HCT116 (cell line): ENCODE results near the gene POGLUT2. TPM values are rescaled to one million over a fixed set of nuclear protein-coding genes. Genes with fewer than 3 reads are reported as not detected.

Experiments used
- ATAC-seq: fragments of 200-7000 bp; cut with Tn5 transposase; 2 replicates; pipeline ENCODE4 v1.9.1; 2020; ENCODE audit warnings: mild to moderate bottlenecking, moderate library complexity
- BruUV-seq: library from RNA; stranded (reverse); fragments of 400-500 nt; replicated peaks from 2 replicates; lab custom pipeline; 2021; lab: Mats Ljungman, UMichigan
- CTCF ChIA-PET: fragments of 300-600 bp; sonication (Branson Sonifier 250); formaldehyde crosslinking; loops from one replicate; lab custom pipeline; 2021; ENCODE audit warnings: antibody characterized with exemption; lab: Charles Lee
- POLR2A ChIA-PET: fragments of 300-600, 350-600 bp; sonication (Branson Sonifier 250); formaldehyde crosslinking; loops from one replicate; lab custom pipeline; 2021; ENCODE audit warnings: antibody characterized with exemption; lab: Charles Lee
- RAD21 ChIA-PET, 2 experiments: fragments of 300-600 bp; sonication (Branson Sonifier 250); formaldehyde crosslinking; loops; one replicate each; lab custom pipeline; 2023; ENCODE audit warnings: low total read pairs in 2 of 2; ENCODE audit not compliant: uncharacterized antibody in 2 of 2, unreplicated experiment in 2 of 2, low non-redundant PET in 1 of 2; lab: Charles Lee
- DNase-seq: peaks from one replicate; pipeline ENCODE4 v3.0.0-alpha.2; 2010; ENCODE audit warnings: low read depth, low spot score
- H2AFZ ChIP-seq: fragments of 200-600 bp; shearing (Covaris generic), sonication (generic); 2 replicates; pipeline ENCODE4 v1.6.1; 2017; ENCODE audit warnings: low read depth, mixed run types, mixed read lengths, antibody characterized with exemption, low read length; ENCODE audit not compliant: poor library complexity, severe bottlenecking
- H3K27ac ChIP-seq: 2 replicates; pipeline ENCODE4 v1.5.1; 2012; ENCODE audit warnings: low read depth, low read length
- H3K27me3 ChIP-seq: fragments of 200-600 bp; sonication (generic); 2 replicates; pipeline ENCODE4 v1.6.1; 2016; ENCODE audit warnings: mixed run types, low read length, mixed read lengths; ENCODE audit not compliant: insufficient read depth
- H3K36me3 ChIP-seq, 2 experiments: fragments of 200-500 bp in 1 of 2; fragments of 200-600 bp in 1 of 2; sonication (Bioruptor generic) in 1 of 2; sonication (generic) in 1 of 2; 2 replicates each; pipeline versions ENCODE4 v1.5.1 to v1.6.1; 2014 to 2016; ENCODE audit warnings: low read length in 2 of 2, inconsistent platforms in 1 of 2, mixed read lengths in 1 of 2, mixed run types in 1 of 2; ENCODE audit not compliant: insufficient read depth in 2 of 2, control insufficient read depth in 1 of 2
- H3K4me1 ChIP-seq, 2 experiments: fragments of 200-600 bp in 1 of 2; sonication (generic) in 1 of 2; 2 replicates each; pipeline versions ENCODE4 v1.5.1 to v1.6.1; 2012 to 2017; ENCODE audit warnings: low read length in 2 of 2, inconsistent platforms in 1 of 2, mild to moderate bottlenecking in 1 of 2, mixed read lengths in 1 of 2, mixed run types in 1 of 2, moderate library complexity in 1 of 2; ENCODE audit not compliant: insufficient read depth in 2 of 2, control insufficient read depth in 1 of 2
- H3K4me2 ChIP-seq: fragments of 200-600 bp; sonication (generic); 2 replicates; pipeline ENCODE4 v1.6.1; 2017; ENCODE audit warnings: mixed run types, low read length, mixed read lengths
- H3K4me3 ChIP-seq, 2 experiments: fragments of 200-600 bp in 1 of 2; sonication (generic) in 1 of 2; replicated peaks in 1 of 2; 2 replicates each; pipeline ENCODE4 v1.5.1; 2011 to 2016; ENCODE audit warnings: low read length in 2 of 2, control low read depth in 1 of 2, low read depth in 1 of 2, mild to moderate bottlenecking in 1 of 2, mixed read lengths in 1 of 2, mixed run types in 1 of 2
- H3K79me2 ChIP-seq: fragments of 200-600 bp; sonication (generic); 2 replicates; pipeline ENCODE4 v1.6.1; 2017; ENCODE audit warnings: mild to moderate bottlenecking, mixed run types, low read length, moderate library complexity, mixed read lengths; ENCODE audit not compliant: insufficient read depth
- H3K9ac ChIP-seq: fragments of 200-600 bp; sonication (generic); 2 replicates; pipeline ENCODE4 v1.6.1; 2016; ENCODE audit warnings: low read length, mixed read lengths
- H3K9me2 ChIP-seq: fragments of 200-600 bp; sonication (generic), shearing (Covaris generic); 2 replicates; pipeline ENCODE4 v1.6.1; 2017; ENCODE audit warnings: mixed run types, mild to moderate bottlenecking, moderate library complexity; ENCODE audit not compliant: insufficient read depth
- H3K9me3 ChIP-seq, 2 experiments: fragments of 200-500 bp in 1 of 2; fragments of 200-600 bp in 1 of 2; sonication (Bioruptor generic) in 1 of 2; sonication (generic) in 1 of 2; 2 replicates each; pipeline ENCODE4 v1.6.1; 2014 to 2017; ENCODE audit warnings: low read length in 2 of 2, mixed read lengths in 2 of 2, inconsistent platforms in 1 of 2, low read depth in 1 of 2, mild to moderate bottlenecking in 1 of 2, mixed run types in 1 of 2, moderate library complexity in 1 of 2; ENCODE audit not compliant: control insufficient read depth in 1 of 2, insufficient read depth in 1 of 2
- H4K20me1 ChIP-seq: fragments of 200-600 bp; sonication (generic), shearing (Covaris generic); 2 replicates; pipeline ENCODE4 v1.6.1; 2017; ENCODE audit warnings: mixed run types, mild to moderate bottlenecking, moderate library complexity; ENCODE audit not compliant: insufficient read depth
- CTCF ChIP-seq, 3 experiments: fragments of 200-600 bp in 1 of 3; sonication (generic) in 1 of 3; IDR thresholded peaks in 2 of 3; conservative IDR thresholded peaks in 1 of 3; 2 replicates each; pipeline ENCODE4 v1.5.1; 2012 to 2017; ENCODE audit warnings: low read depth in 2 of 3, low read length in 2 of 3, antibody characterized with exemption in 1 of 3, borderline replicate concordance in 1 of 3, control low read depth in 1 of 3, mild to moderate bottlenecking in 1 of 3, mixed read lengths in 1 of 3, mixed run types in 1 of 3, moderate library complexity in 1 of 3; ENCODE audit not compliant: insufficient read depth in 1 of 3
- ELF1 ChIP-seq: IDR thresholded peaks from 2 replicates; pipeline ENCODE4 v1.6.1; 2012; ENCODE audit warnings: low read depth, borderline replicate concordance
- EZH2phosphoT487 ChIP-seq: fragments of 200-600 bp; IDR thresholded peaks from 2 replicates; pipeline ENCODE4 v1.6.1; 2018; ENCODE audit warnings: antibody characterized with exemption, borderline replicate concordance
- MAX ChIP-seq: IDR thresholded peaks from 2 replicates; pipeline ENCODE4 v1.6.1; 2012
- YY1 ChIP-seq: IDR thresholded peaks from 2 replicates; pipeline ENCODE4 v1.6.1; 2011; ENCODE audit warnings: low read length, low read depth, moderate library complexity, mild to moderate bottlenecking; ENCODE audit not compliant: insufficient replicate concordance; ENCODE audit errors: extremely low read depth
- intact Hi-C: fragments of 100-400 bp; cut with micrococcal nuclease; formaldehyde crosslinking; loops from 2 replicates; pipeline ENCODE4 v1.10.0; 2022
- total RNA-seq: library from RNA; stranded (reverse); gene quantifications from one replicate; pipeline ENCODE4 v1.2.1, GENCODE V29; 2021; ENCODE audit not compliant: unreplicated experiment
- TF ChIP-seq, protein P1 (sequence below): IDR thresholded peaks from 2 replicates; pipeline ENCODE4 v1.6.1; 2012; ENCODE audit warnings: low read depth
- TF ChIP-seq, protein P2 (sequence below): IDR thresholded peaks from 2 replicates; pipeline ENCODE4 v1.6.1; 2011; ENCODE audit warnings: mild to moderate bottlenecking, low read length, moderate library complexity; ENCODE audit not compliant: insufficient replicate concordance; ENCODE audit errors: extremely low read depth

Gene POGLUT2
- total RNA-seq, 1 experiment from 2014 or later, result 4.8 TPM

DNA sequence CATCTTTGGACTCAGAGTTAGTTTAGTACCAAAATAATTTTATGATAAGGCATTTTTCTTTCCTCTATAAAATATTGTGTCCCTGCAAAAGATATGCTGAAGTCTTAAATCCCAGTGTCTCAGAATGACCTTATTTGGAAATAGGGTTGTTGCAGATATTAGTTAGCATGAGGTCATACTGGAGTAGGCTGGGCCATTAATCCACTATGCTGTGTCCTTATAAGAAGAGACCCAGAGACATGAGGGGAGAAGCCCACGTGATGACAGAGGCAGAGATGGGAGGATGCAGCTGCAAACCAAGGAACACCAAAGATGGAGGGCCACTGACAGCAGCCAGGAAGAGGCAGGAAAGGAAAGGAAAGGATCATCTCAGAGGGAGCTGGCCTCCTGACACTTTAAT is 6.4 kb downstream of the POGLUT2 start:
- no peak overlapping the region for H3K9ac ChIP-seq
- H3K9me2 ChIP-seq, result no peaks in the 10 kb centered on the region
- H3K27me3 ChIP-seq, result no peaks in the 10 kb centered on the region
- POLR2A ChIA-PET, result no interaction called here
- no peak overlapping the region for H2AFZ ChIP-seq
- RAD21 ChIA-PET, result no interaction called here
- no peaks in the 10 kb centered on the region for H3K9me3 ChIP-seq
- no peak for TF ChIP-seq YY1
- no peak for TF ChIP-seq EZH2phosphoT487
- no peak for TF ChIP-seq ELF1
- no peak for TF ChIP-seq CTCF (IDR thresholded peaks at IDR 0.05 in 2 of 3, conservative IDR thresholded peaks at IDR 0.05 in 1 of 3; ENCODE audit: borderline replicate concordance in 1 of 3, insufficient read depth in 1 of 3, low read depth in 2 of 3, low read length in 2 of 3)
- TF ChIP-seq, protein P1, sequence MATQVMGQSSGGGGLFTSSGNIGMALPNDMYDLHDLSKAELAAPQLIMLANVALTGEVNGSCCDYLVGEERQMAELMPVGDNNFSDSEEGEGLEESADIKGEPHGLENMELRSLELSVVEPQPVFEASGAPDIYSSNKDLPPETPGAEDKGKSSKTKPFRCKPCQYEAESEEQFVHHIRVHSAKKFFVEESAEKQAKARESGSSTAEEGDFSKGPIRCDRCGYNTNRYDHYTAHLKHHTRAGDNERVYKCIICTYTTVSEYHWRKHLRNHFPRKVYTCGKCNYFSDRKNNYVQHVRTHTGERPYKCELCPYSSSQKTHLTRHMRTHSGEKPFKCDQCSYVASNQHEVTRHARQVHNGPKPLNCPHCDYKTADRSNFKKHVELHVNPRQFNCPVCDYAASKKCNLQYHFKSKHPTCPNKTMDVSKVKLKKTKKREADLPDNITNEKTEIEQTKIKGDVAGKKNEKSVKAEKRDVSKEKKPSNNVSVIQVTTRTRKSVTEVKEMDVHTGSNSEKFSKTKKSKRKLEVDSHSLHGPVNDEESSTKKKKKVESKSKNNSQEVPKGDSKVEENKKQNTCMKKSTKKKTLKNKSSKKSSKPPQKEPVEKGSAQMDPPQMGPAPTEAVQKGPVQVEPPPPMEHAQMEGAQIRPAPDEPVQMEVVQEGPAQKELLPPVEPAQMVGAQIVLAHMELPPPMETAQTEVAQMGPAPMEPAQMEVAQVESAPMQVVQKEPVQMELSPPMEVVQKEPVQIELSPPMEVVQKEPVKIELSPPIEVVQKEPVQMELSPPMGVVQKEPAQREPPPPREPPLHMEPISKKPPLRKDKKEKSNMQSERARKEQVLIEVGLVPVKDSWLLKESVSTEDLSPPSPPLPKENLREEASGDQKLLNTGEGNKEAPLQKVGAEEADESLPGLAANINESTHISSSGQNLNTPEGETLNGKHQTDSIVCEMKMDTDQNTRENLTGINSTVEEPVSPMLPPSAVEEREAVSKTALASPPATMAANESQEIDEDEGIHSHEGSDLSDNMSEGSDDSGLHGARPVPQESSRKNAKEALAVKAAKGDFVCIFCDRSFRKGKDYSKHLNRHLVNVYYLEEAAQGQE, result no peak
- no peak for TF ChIP-seq MAX
- TF ChIP-seq, protein P2, sequence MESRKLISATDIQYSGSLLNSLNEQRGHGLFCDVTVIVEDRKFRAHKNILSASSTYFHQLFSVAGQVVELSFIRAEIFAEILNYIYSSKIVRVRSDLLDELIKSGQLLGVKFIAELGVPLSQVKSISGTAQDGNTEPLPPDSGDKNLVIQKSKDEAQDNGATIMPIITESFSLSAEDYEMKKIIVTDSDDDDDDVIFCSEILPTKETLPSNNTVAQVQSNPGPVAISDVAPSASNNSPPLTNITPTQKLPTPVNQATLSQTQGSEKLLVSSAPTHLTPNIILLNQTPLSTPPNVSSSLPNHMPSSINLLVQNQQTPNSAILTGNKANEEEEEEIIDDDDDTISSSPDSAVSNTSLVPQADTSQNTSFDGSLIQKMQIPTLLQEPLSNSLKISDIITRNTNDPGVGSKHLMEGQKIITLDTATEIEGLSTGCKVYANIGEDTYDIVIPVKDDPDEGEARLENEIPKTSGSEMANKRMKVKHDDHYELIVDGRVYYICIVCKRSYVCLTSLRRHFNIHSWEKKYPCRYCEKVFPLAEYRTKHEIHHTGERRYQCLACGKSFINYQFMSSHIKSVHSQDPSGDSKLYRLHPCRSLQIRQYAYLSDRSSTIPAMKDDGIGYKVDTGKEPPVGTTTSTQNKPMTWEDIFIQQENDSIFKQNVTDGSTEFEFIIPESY, result no peak
- TF ChIP-seq, all 23 proteins: peak for 0
- no TSS peak for BruUV-seq
- no peak overlapping the region for H3K27ac ChIP-seq
- H3K4me2 ChIP-seq, result no peak overlapping the region
- intact Hi-C loops, result no loop called here
- ATAC-seq (no peak), DNase-seq (no peak)
- H3K4me1 ChIP-seq, result no peaks in the 10 kb centered on the region
- peaks cover 0 to 4% of the 10 kb centered on the region in 2 experiments; a peak in 1 of 4 replicates for H3K36me3 ChIP-seq
- no peaks in the 10 kb centered on the region for H4K20me1 ChIP-seq
- no peaks in the 10 kb centered on the region for H3K79me2 ChIP-seq
- CTCF ChIA-PET, result no interaction called here
- H3K4me3 ChIP-seq, result no peak overlapping the region
